Prostate gland (tissue), 2 donors: ENCODE results near the gene MFAP2.

Experiments
- POLR2A ChIP-seq: fragments of 450-650 bp; IDR thresholded peaks from one replicate; pipeline ENCODE4 v1.6.1; 2016; ENCODE audit warnings: antibody characterized with exemption, mild to moderate bottlenecking
- POLR2AphosphoS5 ChIP-seq: sonication (generic); formaldehyde crosslinking; IDR thresholded peaks from one replicate; pipeline ENCODE4 v1.6.1; 2017; ENCODE audit warnings: antibody characterized with exemption
- TF ChIP-seq, protein P1 (sequence below), 4 experiments: fragments of 200-600 bp in 2 of 4; fragments of 450-650 bp in 2 of 4; sonication (generic) in 2 of 4; IDR thresholded peaks; 1 replicate in 3 of 4; 2 replicates in 1 of 4; pipeline ENCODE4 v1.5.1; 2016 to 2019; ENCODE audit warnings: antibody characterized with exemption in 4 of 4, mild to moderate bottlenecking in 2 of 4, moderate library complexity in 2 of 4

DNA sequence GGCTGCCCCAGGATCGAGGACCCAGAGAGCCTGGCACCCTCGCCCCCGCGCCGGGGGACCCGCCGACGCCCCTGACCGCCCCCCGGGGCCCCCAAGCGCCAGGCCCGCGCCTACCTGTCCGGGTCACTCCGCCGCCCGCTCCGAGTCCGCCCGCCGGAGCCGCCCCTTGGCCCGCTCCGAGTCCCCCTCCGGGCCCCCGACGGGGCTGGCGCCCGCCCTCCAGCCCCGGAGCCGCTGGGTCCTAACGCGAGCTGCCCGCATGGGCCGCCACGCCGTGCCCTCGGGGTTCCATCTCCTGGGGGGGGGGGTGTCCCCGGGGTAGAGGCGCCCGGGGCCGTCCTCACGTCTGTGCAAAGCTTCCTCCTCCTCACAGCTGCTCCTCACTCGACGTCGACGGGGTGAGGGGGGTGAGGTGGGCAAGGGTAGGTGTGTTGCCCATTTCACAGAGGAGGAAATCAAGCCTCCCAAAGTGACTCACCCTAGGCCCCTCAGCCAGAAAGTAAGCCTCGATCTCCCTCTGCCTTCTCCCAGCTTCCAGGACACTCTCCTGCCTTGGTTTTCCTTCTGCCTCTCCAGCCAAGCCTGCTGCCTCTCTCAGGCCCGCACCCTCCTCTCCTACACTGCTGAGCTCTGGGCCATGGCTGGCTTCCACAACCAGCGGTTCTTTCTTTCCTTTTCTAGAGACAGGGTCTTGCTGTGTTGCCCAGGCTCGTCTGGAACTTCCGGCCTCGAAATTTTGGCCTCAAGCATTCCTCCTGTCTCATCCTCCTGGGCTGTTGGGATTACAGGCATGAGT is at the start of gene MFAP2:
- TF ChIP-seq, protein P1, sequence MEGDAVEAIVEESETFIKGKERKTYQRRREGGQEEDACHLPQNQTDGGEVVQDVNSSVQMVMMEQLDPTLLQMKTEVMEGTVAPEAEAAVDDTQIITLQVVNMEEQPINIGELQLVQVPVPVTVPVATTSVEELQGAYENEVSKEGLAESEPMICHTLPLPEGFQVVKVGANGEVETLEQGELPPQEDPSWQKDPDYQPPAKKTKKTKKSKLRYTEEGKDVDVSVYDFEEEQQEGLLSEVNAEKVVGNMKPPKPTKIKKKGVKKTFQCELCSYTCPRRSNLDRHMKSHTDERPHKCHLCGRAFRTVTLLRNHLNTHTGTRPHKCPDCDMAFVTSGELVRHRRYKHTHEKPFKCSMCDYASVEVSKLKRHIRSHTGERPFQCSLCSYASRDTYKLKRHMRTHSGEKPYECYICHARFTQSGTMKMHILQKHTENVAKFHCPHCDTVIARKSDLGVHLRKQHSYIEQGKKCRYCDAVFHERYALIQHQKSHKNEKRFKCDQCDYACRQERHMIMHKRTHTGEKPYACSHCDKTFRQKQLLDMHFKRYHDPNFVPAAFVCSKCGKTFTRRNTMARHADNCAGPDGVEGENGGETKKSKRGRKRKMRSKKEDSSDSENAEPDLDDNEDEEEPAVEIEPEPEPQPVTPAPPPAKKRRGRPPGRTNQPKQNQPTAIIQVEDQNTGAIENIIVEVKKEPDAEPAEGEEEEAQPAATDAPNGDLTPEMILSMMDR (IDR thresholded peaks at IDR 0.05): no peak
- no peak for TF ChIP-seq POLR2A
- TF ChIP-seq POLR2AphosphoS5: no peak
